HG03175 (cell line): ENCODE data around the gene PCMTD2.

ENCODE experiments used
- ATAC-seq: cut with Tn5 transposase; IDR thresholded peaks from one replicate; pipeline ENCODE4 v1.9.1; 2021; ENCODE audit warnings: mild to moderate bottlenecking, moderate library complexity; ENCODE audit not compliant: unreplicated experiment

Gene PCMTD2

DNA sequence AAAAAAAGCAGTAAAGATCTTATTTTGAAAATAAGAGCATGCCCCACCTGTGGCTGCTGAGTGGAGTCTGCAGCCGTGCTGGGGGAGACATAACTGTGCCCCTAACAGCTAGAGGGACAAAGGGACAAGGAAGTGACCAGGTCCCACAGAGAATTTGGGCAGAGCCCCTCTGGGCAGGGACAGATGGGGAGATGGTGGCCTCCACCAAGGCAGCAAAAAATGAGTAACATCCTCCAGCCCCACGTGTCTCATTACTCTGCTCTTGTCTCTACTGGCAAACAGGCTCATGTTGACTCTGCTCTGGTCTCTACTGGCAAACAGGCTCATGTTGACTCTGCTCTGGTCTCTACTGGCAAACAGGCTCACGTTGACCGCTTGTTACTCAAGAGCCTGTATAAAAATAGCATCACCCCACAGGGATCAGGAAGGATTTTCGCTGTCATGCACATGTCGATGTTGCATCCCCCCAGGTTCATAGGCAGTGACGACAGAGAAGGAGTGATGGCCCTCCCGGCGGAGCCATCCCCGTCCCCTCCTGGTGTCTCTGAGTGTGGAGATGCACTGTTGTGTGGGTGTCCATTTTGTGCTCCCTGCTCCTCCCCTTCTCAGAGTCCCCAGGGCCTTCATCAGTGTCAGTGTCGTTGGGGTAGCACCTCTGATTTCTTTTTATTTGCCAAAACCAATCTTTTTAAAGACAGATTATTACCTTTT is 17.3 kb upstream of the PCMTD2 start:
- no peak for ATAC-seq

GRCh38 chr20:64238851-64239387 is 16.6 kb upstream of the PCMTD2 start:
- ATAC-seq = no peak

- no peak for ATAC-seq
These were observed 15.9 kb upstream of the PCMTD2 start for GRCh38 chr20:64239449-64240242.

DNA sequence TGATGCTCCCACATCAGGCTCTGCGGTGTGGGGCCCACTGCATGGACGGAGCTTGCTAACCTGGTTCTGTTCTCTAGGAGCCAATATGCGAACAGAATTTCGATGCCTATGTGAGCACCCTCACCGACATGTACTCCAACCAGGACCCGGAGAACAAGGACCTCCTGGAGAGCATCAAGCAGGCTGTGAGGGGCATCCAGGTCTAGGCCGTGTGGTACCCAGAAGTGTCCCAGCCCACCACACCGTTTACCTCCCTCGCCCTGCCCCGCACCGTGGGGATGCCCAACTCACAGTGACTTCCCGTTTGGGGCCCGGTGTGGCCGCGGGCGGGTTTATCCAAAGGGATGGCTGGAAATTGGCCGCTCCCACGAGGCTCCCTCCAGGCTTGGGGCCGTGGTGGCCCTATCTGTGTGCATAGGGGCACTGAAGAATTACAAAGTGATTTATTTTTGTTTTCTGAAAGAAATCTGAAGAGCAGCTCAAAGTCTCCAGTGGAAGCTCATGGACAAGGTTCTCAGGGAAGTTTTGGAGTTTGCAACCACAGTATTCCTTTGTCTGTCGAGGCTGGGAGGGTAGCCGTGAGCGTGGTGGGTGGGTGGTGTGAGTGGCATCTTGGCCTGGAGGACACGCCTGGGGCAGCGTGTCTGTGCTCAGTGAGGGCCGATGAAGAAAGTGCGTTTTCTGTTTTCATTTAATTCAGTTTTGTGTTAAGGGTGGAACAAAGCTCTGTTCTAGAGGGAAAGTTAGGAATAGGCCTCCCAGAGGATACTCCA is 15.1 kb upstream of the PCMTD2 start:
- ATAC-seq = no peak

GRCh38 chr20:64241061-64241460 is 14.5 kb upstream of the PCMTD2 start:
- ATAC-seq = no peak

GRCh38 chr20:64242003-64242796 is 13.3 kb upstream of the PCMTD2 start:
- ATAC-seq = no peak

- ATAC-seq = no peak
These were observed 12.6 kb upstream of the PCMTD2 start for GRCh38 chr20:64242797-64243475.

DNA sequence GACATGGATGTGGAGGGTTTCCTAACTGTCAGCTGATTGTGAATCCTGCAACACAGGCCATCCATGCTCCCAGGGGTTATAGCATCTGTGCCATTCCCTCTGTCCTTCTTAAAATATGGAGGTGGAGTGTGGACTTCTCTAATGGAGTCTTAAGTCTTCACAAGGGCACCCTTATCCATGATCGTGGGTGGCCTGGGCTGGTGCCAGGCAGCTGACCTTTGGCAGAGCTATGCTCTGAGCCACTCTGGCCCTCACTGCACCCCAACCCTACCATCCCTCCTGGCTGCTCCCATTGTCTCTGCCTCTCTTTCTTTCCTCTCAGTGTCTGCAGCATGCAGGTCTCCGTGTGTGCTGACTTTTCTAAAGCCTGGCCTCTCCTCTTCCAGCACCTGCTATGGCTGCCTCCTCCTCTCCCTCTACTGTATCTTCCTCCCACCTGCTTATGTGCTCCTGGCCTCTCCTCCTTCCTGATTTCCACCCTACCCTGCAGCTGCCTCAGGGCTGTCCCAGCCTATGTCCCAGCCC is 11.2 kb upstream of the PCMTD2 start:
- ATAC-seq = no peak

DNA sequence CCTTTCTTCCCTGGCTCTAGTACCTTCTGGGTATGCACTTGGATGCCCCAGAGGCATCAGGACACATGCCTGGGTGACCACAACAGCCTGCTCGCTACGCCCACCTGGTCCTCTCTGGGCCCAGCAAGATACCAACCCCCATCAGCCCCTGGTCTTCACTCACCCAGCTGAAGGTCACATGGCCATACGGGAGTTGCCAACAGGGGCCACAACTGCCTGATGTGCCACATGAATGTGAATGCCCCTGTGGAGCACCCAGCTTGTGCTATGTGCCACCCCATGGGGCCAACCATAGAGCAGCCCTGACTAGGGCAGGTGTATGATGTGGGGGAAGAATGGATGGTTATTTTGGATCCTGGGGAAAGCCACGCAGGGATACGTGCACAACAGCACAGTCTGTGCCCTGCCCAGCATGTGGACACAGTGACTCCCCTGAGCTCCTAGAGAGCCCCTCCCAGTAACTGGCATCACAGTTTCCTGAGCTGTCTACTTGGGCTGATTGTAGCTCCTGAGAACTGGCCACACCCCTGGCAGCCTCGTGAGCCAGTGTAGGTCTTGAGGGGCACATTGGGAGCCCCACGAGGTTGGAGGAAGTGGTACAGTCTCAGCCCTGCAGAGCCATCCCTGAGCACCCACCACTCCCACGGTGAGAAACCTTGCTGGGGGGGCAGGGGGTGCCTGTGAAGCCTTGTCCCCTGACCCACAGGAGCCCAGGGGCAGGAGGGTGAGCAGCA is 10.5 kb upstream of the PCMTD2 start:
- ATAC-seq = no peak

GRCh38 chr20:64245746-64246595 is 9.6 kb upstream of the PCMTD2 start:
- no peak for ATAC-seq

- ATAC-seq = no peak
These were observed 8.8 kb upstream of the PCMTD2 start for GRCh38 chr20:64246616-64247306.

DNA sequence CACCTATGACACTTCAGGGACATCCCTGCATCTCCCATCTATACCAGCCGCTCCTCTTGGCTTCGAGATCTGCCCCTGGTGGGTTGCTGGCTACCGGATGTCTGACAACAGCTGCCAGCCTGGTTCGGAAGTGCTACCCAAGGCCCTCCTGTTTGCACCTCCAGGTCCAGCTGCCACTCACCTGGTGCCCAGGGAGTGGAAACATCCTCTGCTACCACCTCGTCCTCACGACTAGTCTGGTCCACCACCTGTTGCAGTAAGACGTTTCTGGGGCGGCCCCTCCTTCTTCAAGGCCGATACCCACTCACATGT is 8.3 kb upstream of the PCMTD2 start:
- ATAC-seq = no peak

DNA sequence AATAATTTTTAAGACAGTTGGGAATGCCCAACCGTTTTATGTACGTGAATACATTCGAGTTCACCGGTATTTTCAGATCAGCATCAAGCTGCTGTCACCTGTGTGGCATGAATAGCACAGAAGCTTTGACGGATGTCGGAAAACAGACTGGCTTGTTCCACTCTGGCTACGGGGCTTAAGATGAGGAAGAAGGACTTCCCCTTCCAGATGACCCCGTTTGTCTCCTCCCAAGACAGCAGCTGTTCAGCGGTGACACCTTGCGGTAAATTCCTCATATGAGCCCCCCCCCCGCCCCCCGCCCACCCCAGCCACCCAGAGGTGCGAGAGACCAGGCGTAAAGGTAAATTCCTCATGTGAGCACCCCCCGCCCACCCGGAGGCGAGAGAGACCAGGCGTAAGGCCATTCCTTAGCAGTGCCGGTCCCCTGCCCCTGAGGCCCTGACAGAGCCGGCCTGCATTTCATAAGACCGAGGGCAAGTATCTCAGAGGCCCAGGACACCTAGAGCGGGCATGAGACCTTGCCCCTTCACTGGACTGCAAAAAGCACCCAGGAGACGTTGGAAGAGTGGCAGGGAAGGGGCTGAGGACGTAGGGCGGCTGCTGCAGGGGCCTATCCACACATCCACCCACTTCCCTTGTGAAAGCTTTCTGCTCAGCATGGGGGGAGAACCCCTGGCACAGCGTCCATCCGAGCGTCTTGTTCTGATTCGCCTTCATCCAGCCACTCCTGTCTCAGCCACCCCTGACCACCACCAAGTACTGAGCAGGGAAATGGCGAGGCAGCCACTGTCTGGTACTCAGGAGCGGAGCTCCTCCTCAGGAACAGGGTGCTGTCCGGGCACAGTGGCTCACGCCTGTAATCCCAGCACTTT is 7.3 kb upstream of the PCMTD2 start:
- ATAC-seq = no peak

DNA sequence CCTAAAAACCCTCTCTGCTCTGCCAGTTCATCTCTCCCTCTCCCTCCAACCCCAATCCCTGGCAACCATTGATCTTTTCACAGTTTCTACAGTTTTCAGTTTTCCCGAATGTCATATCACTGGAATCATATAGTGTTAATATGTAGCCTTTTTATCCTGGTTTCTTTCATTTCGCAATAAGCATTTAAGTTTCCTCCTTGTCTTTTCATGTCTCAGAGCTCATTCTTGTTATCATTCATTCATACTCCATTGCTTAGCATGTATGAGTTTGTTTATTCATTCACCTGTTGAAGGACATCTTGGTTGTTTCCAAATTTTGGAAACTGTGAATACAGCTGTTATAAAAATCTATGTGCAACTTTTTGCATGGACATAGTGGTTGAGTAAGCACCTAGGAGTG is 5.5 kb upstream of the PCMTD2 start:
- no peak for ATAC-seq

DNA sequence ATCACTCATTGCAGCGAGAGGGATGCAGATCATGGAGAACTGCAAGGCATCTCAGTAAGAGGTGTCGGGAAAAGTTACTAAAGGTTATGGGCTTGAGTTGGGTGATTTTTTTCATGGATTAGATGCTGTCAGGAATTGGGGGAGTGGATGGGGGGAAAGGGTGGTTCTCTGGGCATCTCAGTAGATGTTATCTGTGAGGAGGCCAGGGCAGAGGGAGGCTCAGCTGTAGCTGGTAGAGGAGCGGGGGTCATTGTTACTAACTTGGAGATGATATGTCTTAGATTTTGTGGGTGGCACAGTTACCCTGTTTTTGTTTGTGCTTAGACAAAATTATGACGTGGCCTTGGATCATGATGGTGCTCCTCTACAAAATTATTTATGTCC is 2.6 kb upstream of the PCMTD2 start:
- no peak for ATAC-seq

GRCh38 chr20:64253443-64253842 is 2.1 kb upstream of the PCMTD2 start:
- ATAC-seq = no peak

DNA sequence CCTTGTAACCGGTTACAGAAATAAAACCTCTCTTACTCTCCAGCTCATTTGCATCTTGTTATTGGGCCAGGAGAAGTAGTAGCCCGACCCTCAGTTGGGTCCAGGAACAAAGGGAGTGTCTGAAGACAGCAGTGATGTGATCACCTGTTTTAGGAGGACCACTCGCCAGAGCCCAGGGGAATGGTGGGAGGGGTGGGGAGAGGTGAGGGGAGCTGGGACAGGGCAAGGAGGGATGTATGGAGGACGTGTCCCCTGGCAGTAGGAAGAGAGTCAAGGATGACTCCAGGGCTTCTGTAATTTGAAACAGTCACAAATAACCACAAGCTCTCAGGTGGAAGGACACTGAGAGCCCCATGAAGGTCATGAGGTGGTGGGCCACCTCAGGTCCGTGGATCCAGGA is 1.4 kb upstream of the PCMTD2 start:
- ATAC-seq = no peak
